Activated naive CD8-positive, alpha-beta T cell treated with anti-CD3 and anti-CD28 coated beads, Interleukin-2, amount 50 U/mL, for 24 hours (primary cell): ENCODE results near the gene CLDN14.

ENCODE experiments used
- ATAC-seq: fragments of 150-1000 bp; cut with Tn5 transposase; one replicate; pipeline ENCODE4 v1.10.0; 2021
- DNase-seq: peaks from one replicate; pipeline ENCODE4 v3.0.0; 2021
- H3K27ac Mint-ChIP-seq: one replicate; pipeline ENCODE4 v1.8.0; 2021; ENCODE audit warnings: mild to moderate bottlenecking, mixed read lengths
- H3K27me3 Mint-ChIP-seq: one replicate; pipeline ENCODE4 v1.8.0; 2021; ENCODE audit warnings: mixed read lengths
- H3K36me3 Mint-ChIP-seq: one replicate; pipeline ENCODE4 v1.8.0; 2021; ENCODE audit warnings: low read depth, mixed read lengths
- H3K4me1 Mint-ChIP-seq: one replicate; pipeline ENCODE4 v1.8.0; 2021; ENCODE audit warnings: mixed read lengths
- H3K4me3 Mint-ChIP-seq: one replicate; pipeline ENCODE4 v1.8.0; 2021; ENCODE audit warnings: mild to moderate bottlenecking, moderate library complexity, mixed read lengths
- H3K9me3 Mint-ChIP-seq: one replicate; pipeline ENCODE4 v1.8.0; 2021; ENCODE audit warnings: mixed read lengths

The CLDN14 gene, protein sequence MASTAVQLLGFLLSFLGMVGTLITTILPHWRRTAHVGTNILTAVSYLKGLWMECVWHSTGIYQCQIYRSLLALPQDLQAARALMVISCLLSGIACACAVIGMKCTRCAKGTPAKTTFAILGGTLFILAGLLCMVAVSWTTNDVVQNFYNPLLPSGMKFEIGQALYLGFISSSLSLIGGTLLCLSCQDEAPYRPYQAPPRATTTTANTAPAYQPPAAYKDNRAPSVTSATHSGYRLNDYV

GRCh38 chr21:36479415-36480402 lies at the start of gene CLDN14:
Gene CLDN14 (minus strand): TSS chr21:36480122. CDS start chr21:36461695, 18,427 bp downstream.
- DNase-seq (no peak), ATAC-seq (no peak)
- Mint-ChIP-seq H3K4me3 (no peak within 1 kb of the TSS), H3K4me1 (no peaks in the 10 kb centered on the region), H3K9me3 (no peaks in the 10 kb centered on the region), H3K27ac (no peak within 1 kb of the TSS), H3K36me3 (no peaks in the 10 kb centered on the region), H3K27me3 (no peaks in the 10 kb centered on the region)

GRCh38 chr21:36528716-36529115 lies 48.8 kb upstream of the CLDN14 start:
- no peaks in the 10 kb centered on the region for H3K9me3 Mint-ChIP-seq
- H3K27ac Mint-ChIP-seq: no peak overlapping the region
- no peak overlapping the region for H3K4me3 Mint-ChIP-seq
- no peaks in the 10 kb centered on the region for H3K4me1 Mint-ChIP-seq
- ATAC-seq (no peak), DNase-seq (no peak)
- no peaks in the 10 kb centered on the region for H3K27me3 Mint-ChIP-seq
- H3K36me3 Mint-ChIP-seq: no peaks in the 10 kb centered on the region

- Mint-ChIP-seq H3K9me3 (no peaks in the 10 kb centered on the region), H3K27me3 (no peaks in the 10 kb centered on the region), H3K4me3 (no peak overlapping the region), H3K4me1 (no peaks in the 10 kb centered on the region), H3K36me3 (no peaks in the 10 kb centered on the region), H3K27ac (no peak overlapping the region)
- DNase-seq (no peak), ATAC-seq (no peak)
Observed at GRCh38 chr21:36527317-36527716, 47.4 kb upstream of the CLDN14 start.

- Mint-ChIP-seq H3K36me3 (no peaks in the 10 kb centered on the region), H3K27ac (no peak overlapping the region)
- no peak for ATAC-seq
Observed at GRCh38 chr21:36526104-36526503, 46.2 kb upstream of the CLDN14 start.

GRCh38 chr21:36524477-36524876 lies 44.6 kb upstream of the CLDN14 start:
- Mint-ChIP-seq H3K27ac (no peak overlapping the region), H3K27me3 (peaks cover 2% of the 10 kb centered on the region), H3K4me1 (peaks cover 3% of the 10 kb centered on the region), H3K36me3 (no peaks in the 10 kb centered on the region), H3K4me3 (no peak overlapping the region), H3K9me3 (peaks cover 12% of the 10 kb centered on the region)
- DNase-seq: no peak
- no peak for ATAC-seq

More at GRCh38 chr21:36526104-36526503, 46.2 kb upstream of the CLDN14 start:
- H3K4me3 Mint-ChIP-seq: no peak overlapping the region
- no peaks in the 10 kb centered on the region for H3K4me1 Mint-ChIP-seq
- no peak for DNase-seq
- H3K9me3 Mint-ChIP-seq: no peaks in the 10 kb centered on the region
- no peaks in the 10 kb centered on the region for H3K27me3 Mint-ChIP-seq

- ATAC-seq (no peak), DNase-seq (no peak)
- peaks cover 2% of the 10 kb centered on the region for H3K27me3 Mint-ChIP-seq
- H3K9me3 Mint-ChIP-seq: peaks cover 12% of the 10 kb centered on the region
- H3K4me1 Mint-ChIP-seq: peaks cover 4% of the 10 kb centered on the region
- H3K4me3 Mint-ChIP-seq: no peak overlapping the region
- H3K36me3 Mint-ChIP-seq: no peaks in the 10 kb centered on the region
- H3K27ac Mint-ChIP-seq: no peak overlapping the region
Observed at GRCh38 chr21:36522219-36522808, 42.4 kb upstream of the CLDN14 start.

DNA sequence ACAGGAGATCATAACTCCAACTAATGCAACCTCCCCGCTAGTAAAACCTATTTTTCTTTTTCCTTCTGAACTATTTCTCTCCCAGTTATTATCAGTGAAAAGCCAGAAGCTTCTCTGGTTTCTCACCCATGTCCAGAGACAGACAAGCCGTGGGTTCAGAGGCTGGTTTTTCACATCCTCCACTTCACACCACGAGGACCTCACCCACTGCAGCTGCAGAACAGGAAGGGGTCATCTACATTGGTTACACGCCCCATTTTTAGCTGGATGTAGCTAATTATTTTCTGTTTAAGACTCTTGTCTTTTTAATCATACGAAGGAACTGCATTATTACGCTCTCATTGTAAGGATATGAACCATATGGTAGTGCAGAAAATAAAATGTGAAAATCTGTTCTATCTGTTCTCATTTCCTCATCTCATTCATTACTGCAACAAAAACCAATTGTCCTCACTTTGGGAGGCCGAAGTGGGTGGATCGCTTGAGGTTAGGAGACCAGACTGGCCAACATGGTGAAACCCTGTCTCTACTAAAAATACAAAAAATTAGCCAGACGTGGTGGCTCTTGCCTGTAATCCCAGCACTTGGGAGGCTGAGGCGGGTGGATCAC lies 39.1 kb upstream of the CLDN14 start:
- DNase-seq (no peak), ATAC-seq (no peak)
- peaks cover 2% of the 10 kb centered on the region for H3K27me3 Mint-ChIP-seq
- H3K4me1 Mint-ChIP-seq: peaks cover 4% of the 10 kb centered on the region
- no peak overlapping the region for H3K27ac Mint-ChIP-seq
- H3K4me3 Mint-ChIP-seq: no peak overlapping the region
- H3K36me3 Mint-ChIP-seq: no peaks in the 10 kb centered on the region
- H3K9me3 Mint-ChIP-seq: peaks cover 12% of the 10 kb centered on the region

GRCh38 chr21:36517366-36518075 lies 37.6 kb upstream of the CLDN14 start:
- Mint-ChIP-seq H3K9me3 (peaks cover 12% of the 10 kb centered on the region), H3K36me3 (no peaks in the 10 kb centered on the region), H3K4me1 (peaks cover 4% of the 10 kb centered on the region), H3K4me3 (no peak overlapping the region), H3K27ac (no peak overlapping the region), H3K27me3 (peaks cover 2% of the 10 kb centered on the region)
- DNase-seq (no peak), ATAC-seq (no peak)

DNA sequence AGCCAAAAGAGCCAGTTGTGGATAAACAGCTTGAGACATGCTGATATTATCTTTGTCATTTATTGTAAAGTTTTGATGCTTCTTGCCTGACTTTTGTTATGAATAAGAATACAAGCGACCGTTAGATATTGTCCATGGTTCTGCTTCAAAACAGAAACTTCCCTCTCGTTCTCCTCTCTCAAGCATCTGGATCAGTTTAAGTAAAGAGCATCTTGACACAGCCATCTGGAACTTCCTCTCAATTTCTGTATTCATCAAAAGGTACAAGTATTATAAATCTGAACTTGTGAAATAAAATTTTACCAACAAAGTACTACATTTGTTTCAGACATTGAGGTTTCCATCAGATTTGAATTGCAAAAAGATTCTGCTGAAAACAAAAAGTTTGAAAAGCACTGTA lies 36.4 kb upstream of the CLDN14 start:
- H3K4me1 Mint-ChIP-seq: peaks cover 8% of the 10 kb centered on the region
- H3K27ac Mint-ChIP-seq: no peak overlapping the region
- peaks cover 2% of the 10 kb centered on the region for H3K27me3 Mint-ChIP-seq
- no peak for DNase-seq
- peaks cover 12% of the 10 kb centered on the region for H3K9me3 Mint-ChIP-seq
- no peak for ATAC-seq
- no peaks in the 10 kb centered on the region for H3K36me3 Mint-ChIP-seq
- no peak overlapping the region for H3K4me3 Mint-ChIP-seq

- no peaks in the 10 kb centered on the region for H3K9me3 Mint-ChIP-seq
- ATAC-seq: no peak
- peaks cover 2% of the 10 kb centered on the region for H3K27me3 Mint-ChIP-seq
- H3K4me1 Mint-ChIP-seq: peaks cover 5% of the 10 kb centered on the region
- H3K4me3 Mint-ChIP-seq: no peak overlapping the region
- no peaks in the 10 kb centered on the region for H3K36me3 Mint-ChIP-seq
- DNase-seq: no peak
- H3K27ac Mint-ChIP-seq: no peak overlapping the region
Observed at GRCh38 chr21:36513430-36513829, 33.5 kb upstream of the CLDN14 start.

DNA sequence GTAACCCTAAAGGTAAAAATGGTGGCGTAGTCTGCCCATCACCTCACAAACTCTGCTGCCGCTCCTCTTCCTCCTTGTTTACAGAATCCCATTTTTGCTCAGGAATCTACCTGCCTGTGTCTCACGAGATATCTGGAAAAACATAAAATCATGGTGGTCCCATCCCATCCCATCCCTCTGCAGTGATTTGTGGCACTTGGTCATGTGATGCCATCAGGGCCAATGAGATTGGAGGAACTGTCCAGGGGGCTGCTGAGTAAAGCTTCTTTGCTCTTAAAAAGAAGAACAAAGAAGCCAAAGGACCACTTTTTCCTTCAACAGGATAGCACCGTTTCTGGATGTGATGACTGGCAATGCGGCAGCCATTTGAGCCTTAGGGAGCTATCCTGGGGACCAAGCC lies 33.0 kb upstream of the CLDN14 start:
- ATAC-seq (no peak), DNase-seq (no peak)
- no peak overlapping the region for H3K4me3 Mint-ChIP-seq

DNA sequence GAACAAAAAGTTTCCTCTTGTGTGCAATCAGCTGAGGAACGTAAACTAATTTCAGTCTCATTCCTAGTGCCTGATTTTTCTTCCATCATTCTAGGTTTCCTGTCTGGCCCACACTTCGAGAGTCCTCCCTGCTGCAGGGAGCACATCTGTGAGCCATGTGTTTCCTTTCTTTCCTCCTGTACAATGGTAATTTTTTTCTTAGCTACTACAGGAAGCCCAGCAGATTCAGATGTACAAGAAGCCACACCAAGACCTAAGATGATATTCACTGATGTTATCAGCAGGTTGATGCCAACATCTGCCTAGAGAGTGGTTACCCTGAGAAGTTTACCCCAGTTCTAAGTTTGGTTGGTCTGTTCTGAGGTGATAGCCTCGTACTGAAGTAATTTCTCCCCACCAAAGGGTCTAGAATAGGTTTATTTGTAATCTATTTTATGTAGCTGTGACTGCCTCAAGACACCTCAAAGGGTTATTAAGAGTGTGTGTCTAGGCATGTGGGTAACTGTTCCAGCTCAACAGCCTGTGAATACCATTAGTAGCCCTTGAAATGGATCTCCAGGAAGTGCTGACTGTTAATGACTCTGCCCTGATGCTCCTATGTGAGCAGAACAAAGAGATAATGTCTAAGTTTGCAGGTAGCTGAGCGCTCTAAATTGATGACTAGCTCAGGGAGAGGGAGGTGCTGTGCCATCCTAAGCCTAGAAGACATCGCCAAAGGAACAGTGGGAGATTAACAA lies 31.7 kb upstream of the CLDN14 start:
- no peak overlapping the region for H3K27ac Mint-ChIP-seq
- no peak for ATAC-seq

More for the DNA sequence above, 33.0 kb upstream of the CLDN14 start:
- Mint-ChIP-seq H3K27ac (no peak overlapping the region), H3K36me3 (no peaks in the 10 kb centered on the region), H3K9me3 (no peaks in the 10 kb centered on the region), H3K27me3 (peaks cover 2% of the 10 kb centered on the region), H3K4me1 (peaks cover 5% of the 10 kb centered on the region)

DNA sequence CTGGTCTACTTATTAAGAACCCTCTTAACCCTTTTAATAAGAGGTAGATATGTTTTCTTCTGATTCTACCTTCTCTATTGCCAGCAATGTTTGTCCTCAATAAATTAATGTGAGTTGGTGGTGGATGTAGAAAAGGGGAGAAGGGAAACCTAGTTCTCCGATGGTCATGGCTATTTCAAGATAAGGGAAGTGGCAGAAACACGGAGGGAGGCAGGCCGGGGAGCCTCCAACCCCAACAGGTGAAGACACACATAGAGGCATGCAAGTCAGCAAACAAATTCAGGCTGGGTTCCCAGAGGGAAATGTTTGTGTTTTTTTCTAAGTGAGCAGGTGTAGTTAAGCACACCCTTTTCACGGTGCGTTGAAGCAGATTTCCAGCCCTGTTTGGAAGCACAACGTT lies 31.0 kb upstream of the CLDN14 start:
- Mint-ChIP-seq H3K4me1 (peaks cover 5% of the 10 kb centered on the region), H3K27ac (no peak overlapping the region), H3K36me3 (no peaks in the 10 kb centered on the region), H3K4me3 (no peak overlapping the region), H3K9me3 (no peaks in the 10 kb centered on the region), H3K27me3 (peaks cover 4% of the 10 kb centered on the region)
- no peak for ATAC-seq
- DNase-seq: no peak

More for the DNA sequence above, 31.7 kb upstream of the CLDN14 start:
- Mint-ChIP-seq H3K4me3 (no peak overlapping the region), H3K9me3 (no peaks in the 10 kb centered on the region), H3K4me1 (peaks cover 5% of the 10 kb centered on the region), H3K27me3 (peaks cover 2% of the 10 kb centered on the region), H3K36me3 (no peaks in the 10 kb centered on the region)
- DNase-seq: no peak
